ENCODE data around the gene MRPL36.
"Not testable (repeated sequence)": the region's sequence is repeated elsewhere in the genome, so short reads cannot be mapped to it uniquely, and the experiment has no call there.

The MRPL36 gene

GRCh38 chr5:1789834-1790471 lies 9.7 kb downstream of the MRPL36 start:
- no peak overlapping the region for H3K4me3 ChIP-seq (ENCODE audit: low read depth, low read length)
- no peak for TF ChIP-seq CTCF (IDR thresholded peaks at IDR 0.05; ENCODE audit: control insufficient read depth, extremely low read depth, insufficient read depth)
- no peak for DNase-seq (ENCODE audit: low read depth)

GRCh38 chr5:1789438-1789833 lies 10.2 kb downstream of the MRPL36 start:
- H3K4me3 ChIP-seq (ENCODE audit: low read depth, low read length); DNase-seq (ENCODE audit: low read depth): not testable (repeated sequence)

- TF ChIP-seq CTCF (IDR thresholded peaks at IDR 0.05; ENCODE audit: control insufficient read depth, extremely low read depth, insufficient read depth), result no peak
- DNase-seq (ENCODE audit: low read depth), result no peak
- no peak overlapping the region for H3K4me3 ChIP-seq (ENCODE audit: low read depth, low read length)
These were observed 10.8 kb downstream of the MRPL36 start for GRCh38 chr5:1788828-1789227.

GRCh38 chr5:1788200-1788599 lies 11.4 kb downstream of the MRPL36 start:
- DNase-seq (ENCODE audit: low read depth), result no peak
- TF ChIP-seq CTCF (IDR thresholded peaks at IDR 0.05; ENCODE audit: control insufficient read depth, extremely low read depth, insufficient read depth), result no peak

GRCh38 chr5:1787472-1788047 lies 12.1 kb downstream of the MRPL36 start:
- no peak for DNase-seq (ENCODE audit: low read depth)
- H3K4me3 ChIP-seq (ENCODE audit: low read depth, low read length), result no peak overlapping the region
- no peak for TF ChIP-seq CTCF (IDR thresholded peaks at IDR 0.05; ENCODE audit: control insufficient read depth, extremely low read depth, insufficient read depth)

More at GRCh38 chr5:1788200-1788599, 11.4 kb downstream of the MRPL36 start:
- no peak overlapping the region for H3K4me3 ChIP-seq (ENCODE audit: low read depth, low read length)

- no peak for TF ChIP-seq CTCF (IDR thresholded peaks at IDR 0.05; ENCODE audit: control insufficient read depth, extremely low read depth, insufficient read depth)
- no peak for DNase-seq (ENCODE audit: low read depth)
- no peak overlapping the region for H3K4me3 ChIP-seq (ENCODE audit: low read depth, low read length)
These were observed 12.8 kb downstream of the MRPL36 start for GRCh38 chr5:1786621-1787471.

- DNase-seq (ENCODE audit: low read depth), result no peak
- no peak overlapping the region for H3K4me3 ChIP-seq (ENCODE audit: low read depth, low read length)
- no peak for TF ChIP-seq CTCF (IDR thresholded peaks at IDR 0.05; ENCODE audit: control insufficient read depth, extremely low read depth, insufficient read depth)
These were observed 13.7 kb downstream of the MRPL36 start for GRCh38 chr5:1785984-1786383.
